NCI-H1048 (cell line): ENCODE measurements around the gene CABLES1.

Experiments used
- DNase-seq: peaks from one replicate; lab custom pipeline; 2025; lab: John Stamatoyannopoulos, UW

CABLES1 gene

DNA sequence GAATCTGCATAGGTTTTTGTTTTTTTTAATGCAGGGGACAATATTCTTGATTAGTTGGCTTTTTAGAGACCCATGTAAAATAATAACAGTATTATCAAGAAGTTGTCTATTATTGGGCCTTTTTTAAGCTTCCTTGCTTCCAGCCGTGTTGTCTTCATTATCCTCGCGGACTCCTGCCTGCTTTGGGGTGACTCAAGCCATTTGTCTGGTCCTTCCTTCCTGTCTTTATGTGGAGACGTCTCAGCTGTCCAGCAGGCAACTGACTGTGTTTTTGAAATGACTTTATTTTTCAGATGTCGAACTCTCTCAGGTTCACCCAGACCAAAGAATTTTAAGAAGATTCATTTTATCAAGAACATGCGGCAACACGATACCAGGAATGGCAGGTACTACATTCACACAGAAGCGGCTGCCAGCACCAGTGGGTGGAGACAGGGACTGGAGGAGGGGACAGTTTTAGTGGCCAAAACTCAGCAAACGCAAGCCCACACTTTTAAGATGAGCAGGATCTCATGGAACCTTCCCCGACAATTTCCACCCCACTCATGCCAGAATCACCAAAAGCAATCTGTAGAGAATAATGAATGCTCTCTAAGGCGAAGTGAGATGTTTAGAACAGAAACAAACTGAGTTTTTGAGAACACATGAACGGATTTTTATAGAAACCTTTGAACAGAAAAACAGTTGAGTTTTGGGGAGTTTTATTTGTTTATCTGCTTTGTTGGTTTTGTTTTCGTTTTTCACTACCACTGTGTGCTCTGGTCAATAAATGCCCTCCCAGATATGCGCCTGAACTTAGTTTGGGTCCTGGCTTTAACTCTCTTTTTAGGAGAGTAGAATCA lies 59.1 kb downstream of the CABLES1 start:
- DNase-seq = no peak

DNA sequence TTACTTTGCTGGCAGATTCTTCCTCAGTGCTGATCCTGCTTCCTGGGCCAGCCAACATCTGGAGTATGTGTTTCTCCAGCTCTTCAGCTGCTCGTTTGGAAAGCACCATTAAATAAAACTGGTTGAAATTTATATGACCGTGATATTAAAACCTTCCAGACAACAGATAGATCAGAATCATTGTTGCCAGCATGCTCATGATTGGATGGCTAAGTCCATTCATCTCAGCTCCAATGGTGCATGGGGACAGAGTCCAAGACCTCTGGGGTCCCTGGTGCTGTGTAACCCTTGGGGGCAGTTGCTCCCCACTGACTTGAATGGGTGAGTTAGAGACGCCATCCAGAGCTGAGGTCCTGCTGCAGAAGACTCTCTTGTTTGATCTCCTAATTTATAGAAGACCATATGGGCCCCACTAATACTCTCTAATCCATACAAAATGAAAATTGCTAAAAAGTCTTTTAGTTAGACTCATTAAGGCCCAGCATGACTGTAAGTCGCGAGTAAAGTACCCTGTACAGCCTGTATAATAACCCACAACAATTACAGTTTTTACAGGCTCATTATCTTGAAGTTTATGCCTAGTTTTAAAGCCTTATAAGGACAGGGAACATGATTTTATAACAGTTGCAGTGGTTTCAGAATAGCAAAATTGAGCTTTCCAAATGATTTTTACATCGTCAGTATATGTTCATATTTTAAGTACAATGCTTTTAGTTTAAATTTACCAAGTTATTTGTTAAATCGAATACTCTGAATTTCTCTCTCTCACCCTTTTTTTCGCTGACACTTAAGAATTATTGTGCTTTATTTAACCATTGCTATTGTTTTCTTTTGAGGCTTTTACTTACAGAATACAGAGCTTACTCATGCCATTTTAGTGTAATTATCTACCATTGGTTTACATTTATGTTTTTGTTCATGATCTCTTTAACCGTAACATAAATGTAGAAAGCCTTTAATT lies 60.0 kb downstream of the CABLES1 start:
- DNase-seq = no peak

DNA sequence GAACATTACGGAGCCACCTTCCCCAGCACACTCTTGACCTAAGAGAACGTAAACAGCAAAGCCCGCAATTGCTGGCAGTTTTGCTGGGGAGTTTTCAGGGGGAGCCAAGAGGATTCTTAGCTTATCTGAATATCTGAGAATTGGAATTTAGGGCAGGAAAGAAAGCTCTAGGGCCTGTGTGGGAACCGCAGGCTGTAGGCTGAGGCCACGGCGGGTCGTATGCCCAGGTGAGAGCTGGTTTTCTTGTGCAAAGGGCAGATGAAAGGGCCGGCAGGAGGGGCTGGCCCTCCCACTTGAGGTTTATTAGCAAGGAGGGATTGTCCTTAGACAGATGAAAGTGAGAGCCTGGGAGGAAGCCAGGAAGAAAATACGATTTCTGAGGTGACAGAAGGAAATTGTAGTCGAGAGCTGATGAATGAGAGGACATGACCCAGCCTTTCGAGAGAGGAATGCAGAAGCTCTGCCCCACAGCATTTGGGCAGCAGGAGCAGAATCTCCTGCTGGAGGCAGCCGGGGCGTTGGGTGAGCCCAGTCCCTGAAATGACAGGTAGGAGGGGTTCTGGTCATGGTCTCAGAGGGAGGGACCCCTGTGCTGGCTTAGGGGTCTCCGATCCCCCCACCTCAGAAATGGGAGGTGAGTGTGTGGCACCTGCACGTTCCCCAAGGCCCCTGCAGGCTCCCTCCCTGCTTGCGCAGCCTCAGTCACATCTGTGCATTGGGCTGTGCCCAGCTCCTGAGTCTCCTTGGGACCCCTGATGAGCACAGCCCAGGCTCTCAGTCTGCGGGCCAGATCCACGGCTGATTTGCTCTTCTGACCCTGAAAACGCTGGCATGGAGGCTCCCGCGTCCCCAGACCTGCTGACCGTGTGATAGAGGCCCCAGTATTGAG lies 61.1 kb downstream of the CABLES1 start:
- no peak for DNase-seq

DNA sequence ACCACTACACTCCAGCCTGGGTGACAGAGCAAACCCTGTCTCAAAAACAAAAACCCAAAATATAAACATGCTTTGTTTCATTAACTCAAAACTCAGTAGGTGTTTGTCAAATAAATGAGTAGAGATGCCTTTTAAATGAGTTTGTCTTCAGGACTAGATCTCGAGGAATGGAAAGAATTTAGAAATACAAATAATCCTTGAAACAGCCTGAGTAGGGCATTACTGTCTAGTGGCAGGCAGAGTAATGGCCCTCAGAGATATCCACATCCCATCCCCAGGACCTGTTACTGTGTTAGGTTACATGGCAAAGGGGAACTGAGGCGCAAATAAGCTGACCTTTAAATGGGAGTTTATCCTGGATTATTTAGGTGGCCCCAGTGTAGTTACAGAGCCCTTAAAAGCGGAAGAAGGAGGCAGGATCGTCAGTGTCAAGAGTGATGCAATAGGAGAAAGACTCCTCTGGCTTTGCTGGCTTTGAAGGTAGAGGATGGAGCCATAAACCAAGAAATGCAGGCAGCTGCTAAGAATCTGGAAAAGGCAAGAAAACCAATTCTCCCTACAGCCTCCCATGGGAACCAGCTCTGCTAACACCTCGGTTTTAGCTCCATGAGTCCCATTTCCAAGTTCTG lies 63.0 kb downstream of the CABLES1 start:
- no peak for DNase-seq

DNA sequence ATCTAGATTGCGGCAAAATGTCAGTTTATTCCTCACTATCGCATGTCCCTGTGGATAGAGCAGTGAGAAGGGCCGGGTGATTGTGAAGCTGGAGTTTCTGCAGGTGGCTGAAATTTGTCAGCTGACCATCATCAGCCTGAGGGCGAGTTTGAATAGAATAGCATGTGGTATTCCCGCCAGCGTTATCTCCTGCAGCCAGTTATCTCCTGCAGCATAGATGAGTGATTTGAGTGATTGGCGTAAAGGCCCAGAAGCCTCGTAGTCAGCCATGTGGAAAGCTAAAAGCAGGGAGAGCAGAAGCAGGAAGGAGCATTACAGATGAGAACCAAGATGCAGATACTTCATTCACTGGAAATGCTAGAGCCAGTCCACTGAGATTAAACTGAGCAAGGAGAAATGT lies 65.5 kb downstream of the CABLES1 start:
- no peak for DNase-seq

DNA sequence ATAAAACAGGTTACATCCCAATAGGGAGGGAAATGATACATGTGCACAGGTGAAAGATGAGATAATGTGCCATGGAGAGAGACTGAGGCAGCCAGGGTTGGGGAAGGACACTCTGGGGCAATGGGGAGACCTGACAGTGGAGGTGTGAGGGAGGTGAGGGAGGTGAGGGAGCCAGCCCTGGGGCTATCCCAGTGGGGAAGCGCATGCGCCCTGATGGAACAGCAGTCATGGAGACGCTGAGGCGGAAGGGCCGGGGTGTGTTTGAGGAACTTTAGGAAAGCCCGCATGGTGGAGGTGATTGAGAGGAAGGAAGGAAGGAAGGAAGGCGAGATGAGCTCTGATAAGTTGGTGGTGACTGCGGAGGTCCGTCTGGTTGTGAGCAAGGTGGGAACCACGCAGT lies 66.5 kb downstream of the CABLES1 start:
- no peak for DNase-seq

DNA sequence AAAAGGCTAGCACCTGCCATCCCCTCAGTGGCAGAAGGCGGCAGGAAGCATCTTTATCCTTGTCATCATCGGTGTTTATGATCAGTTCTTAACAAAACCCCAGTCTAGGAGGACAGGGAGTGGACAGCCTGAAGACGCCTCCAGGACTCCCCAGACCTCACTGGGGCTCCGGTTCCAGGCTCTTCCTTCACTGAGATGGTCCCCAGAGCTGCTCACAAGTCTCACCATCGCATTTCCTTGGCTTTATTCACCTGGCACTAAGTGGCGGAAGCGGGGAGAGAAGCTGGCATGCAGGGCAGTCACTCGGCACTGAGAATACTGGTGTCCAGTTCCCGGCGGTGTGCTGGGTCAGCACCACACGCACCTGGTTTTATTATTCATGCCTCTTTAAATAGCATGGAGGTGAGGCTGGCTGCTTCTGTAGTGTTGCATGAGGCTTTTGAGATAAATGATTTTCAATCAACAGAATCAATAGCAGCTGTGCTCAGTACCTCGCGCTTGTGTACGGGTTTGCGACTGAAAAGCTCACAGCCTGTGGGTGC lies 68.7 kb downstream of the CABLES1 start:
- DNase-seq = no peak

DNA sequence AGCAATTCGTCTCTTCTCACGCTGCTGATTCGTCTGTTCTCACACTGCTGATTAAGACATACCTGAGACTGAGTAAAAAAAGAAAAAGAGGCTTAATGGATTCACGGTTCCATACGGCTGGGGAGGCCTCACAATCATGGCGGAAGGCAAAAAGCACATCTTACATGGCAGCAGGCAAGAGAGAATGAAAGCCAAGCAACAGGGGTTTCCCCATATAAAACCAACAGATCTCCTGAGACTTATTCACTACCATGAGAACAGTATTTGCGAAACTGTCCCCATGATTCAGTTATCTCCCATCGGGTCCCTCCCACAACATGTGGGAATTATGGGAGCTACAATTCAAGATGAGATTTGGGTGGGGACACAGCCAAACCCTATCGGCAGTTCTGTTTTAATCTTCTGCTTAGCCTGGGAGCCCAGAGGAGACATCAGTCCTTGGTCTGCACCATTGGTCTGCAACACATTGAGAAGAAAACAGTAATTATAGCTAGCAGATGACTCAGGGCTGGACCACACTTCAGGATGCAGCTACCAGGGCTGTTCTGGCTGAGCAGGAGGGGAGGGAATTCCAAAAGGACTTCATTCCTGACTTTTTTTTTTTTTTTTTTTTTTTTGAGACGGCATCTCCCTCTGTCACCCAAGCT lies 69.4 kb downstream of the CABLES1 start:
- no peak for DNase-seq

DNA sequence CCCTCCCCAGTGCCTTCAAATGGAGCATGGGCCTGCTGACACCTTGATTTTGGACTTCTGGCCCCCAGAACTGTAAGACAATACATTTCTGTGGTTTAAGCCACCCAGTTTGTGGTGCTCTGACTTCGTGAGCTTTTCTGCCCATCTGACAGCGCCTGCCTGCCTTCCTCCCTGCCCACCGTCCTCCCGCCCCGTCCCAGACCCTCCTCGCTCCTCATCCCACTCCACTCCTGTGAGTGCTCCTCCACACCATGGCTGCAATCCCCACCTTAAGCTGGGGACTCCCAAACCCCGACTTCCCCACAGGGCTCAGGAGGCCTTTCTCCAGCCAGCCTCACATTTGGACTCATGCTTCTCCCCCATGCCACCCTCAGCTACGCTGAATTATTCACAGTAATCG lies 70.7 kb downstream of the CABLES1 start:
- no peak for DNase-seq

DNA sequence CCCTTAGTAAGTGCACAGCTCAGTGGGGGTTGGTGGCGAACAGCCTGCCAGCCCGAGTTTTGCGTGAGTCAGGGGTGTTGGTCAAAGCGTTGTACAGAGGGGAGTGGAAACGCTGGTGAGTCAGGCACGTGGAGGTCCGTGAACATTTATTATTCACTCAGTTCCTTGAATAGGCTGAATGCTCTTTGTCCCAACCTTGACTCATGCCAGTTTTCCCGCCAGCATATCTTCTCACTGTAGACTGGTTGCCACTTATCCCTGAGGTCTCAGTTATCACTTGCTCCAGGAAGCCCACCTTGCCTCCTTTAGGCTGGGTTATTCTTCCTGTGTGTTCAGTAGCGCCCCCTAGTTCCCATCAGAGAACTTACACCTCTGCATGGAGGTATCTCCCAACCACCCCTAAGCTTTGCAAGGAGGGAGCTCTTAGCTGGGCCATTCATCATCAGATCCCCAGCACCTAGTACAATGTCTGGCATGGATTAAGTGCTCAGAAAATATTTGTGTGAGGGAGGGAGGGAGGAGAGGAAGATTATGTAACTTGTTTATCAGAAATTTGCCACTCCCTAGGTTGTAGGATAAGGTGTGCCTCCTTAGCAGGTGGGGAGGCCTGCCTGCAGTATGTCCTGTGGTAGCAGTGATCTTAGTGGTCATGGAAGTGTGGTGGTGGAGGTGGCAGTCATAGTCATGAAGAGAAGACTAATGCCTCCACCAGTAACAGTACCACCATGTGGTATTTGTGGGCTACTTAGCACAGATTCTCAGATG lies 72.1 kb downstream of the CABLES1 start:
- DNase-seq = no peak

DNA sequence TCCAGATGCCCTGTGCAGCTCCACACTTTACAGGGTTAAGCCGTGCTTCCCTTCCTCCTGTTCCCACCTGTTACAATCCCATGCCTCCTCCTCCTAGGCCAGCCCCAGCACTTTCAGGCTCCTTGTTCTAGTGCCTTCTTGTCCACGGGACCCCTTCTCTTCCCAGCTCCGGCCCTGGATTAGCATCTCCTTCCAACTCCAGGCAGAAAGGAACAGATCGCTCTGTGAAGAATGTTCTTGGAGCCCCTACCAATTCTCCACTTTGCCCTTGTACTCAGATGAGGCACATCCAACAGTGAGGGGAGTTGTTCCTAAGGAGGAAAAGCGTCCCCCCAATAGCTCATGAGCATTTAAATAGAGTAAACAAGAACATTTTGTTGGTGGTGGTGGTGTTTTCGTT lies 72.7 kb downstream of the CABLES1 start:
- no peak for DNase-seq

DNA sequence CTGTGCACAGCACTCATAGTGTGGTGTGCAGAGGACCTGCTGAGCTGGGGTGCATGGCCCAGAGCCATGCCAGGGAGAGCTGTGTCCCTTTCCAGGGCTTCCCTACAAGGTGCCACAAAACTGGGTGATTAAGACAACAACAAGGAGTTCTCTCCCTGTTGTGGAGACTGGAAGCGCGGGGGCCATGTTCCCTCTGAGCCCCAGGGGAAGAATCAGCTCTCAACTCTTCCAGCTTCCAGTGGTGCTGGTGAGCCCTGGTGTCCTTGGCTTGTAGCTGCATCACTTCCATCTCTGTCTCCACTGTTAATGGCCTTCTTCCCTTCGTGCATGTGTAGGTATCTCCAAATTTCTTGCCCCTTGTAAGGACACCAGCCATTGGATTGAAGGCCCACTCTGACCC lies 73.3 kb downstream of the CABLES1 start:
- no peak for DNase-seq

DNA sequence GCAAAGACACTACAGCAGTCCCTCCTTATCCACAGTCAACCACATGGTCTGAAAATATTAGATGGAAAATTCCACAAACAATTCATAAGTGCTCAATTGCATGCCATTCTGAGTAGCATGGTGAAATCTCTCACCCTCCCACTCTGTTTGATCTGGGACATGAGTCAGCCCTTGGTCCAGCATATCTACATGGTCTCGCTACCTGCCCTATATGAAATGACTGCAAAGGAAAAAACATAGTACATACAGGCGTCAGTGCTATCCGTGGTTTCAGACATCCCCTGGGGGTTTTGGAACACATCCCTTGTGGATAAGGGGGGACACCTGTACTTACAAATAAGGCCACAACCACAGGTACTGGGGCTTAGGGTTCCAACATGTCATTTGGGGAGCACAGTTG lies 73.7 kb downstream of the CABLES1 start:
- no peak for DNase-seq

DNA sequence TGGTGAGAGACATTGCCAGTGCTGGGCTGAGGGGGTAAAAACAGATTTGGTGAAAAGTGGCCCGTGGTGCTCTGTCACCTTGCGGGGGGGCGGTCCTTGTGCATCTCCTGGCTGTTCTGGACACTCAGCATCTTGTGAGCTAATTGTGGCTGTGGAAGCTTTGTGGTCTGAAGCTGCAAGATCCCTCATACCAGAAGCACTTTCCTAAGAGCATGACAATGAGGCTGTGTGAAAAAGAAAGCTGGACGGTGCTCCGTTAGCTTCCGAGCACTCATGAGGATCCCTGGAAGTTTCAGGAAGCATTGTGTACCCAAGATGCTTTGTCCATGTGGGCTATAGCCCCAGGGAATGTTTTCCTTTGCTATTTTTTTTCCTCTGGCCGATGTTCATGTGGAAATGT lies 74.5 kb downstream of the CABLES1 start:
- no peak for DNase-seq

DNA sequence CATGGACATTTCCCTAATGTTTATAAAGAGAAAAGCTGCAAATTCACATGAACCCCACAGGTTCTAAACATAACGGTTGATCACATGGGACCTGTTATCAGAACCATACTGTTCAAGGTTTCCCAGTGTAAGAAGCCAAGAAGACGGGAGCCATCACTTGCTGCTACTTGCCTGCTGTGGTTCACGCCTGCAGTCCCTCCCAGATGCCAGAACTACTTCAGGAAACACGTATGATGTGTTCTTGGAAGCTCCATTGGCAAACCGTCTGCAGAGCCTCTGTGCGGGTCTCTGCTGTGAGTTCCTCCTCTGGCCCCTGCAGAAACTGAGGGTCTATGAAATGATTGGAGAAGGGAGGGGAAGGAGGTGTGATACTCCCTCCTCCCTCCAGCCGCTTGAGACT lies 75.2 kb downstream of the CABLES1 start:
- no peak for DNase-seq

DNA sequence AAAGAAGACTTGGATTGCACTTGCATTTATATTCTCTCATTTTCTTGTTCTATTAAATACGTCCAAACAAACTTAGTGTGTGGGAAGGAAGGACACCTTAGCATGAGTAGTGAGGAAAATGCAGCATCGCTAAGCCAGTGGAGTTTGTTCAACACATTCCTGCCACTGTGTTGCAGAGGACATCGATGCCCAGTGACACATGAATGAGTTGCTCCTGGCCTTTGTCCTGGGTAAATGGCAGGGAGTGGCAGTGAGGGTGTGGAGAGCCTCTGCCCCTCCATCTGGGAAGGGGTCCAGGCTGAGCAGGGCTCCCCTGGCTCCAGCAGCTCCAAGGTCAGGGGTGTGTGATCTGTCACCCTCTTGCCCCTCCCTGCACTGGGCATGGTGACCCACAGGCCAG lies 75.9 kb downstream of the CABLES1 start:
- DNase-seq = no peak

DNA sequence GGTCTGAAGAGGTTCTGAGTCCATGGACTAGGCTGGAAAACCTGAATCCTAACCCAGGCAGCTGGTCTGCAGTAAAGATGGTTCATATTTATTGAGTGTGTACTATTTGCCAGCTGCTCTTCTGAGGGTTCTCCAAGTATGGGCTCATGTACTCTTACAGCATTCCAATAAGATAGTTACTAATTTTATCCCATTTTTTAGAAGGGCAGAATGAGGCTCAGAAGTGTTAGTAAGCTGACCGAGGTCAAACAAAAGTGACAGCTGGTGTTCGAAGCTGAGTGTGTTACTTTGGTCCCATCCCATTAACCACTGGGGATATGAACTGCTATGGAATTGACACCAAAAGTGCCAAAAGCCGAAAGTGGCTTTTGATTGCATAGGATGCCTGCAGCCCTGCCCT lies 76.9 kb downstream of the CABLES1 start:
- DNase-seq = no peak

DNA sequence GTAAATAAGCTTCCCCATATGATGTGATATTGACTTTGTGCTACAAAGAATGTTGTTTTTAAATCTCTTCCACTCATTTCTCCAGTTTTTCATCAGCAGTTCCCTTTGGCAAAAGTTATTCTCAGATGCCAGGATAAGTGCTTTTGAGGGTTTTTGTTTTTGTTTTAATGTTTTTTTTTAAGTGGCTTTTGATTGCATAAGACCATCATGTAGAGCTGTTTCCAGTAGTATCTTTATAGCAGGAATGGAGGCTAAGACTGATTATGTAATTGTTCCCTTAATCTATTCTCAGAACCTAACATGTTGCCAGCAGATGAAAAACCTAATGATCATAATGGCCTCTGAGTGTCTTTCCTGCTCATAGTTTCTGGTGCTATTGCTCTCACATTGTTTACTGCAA lies 77.9 kb downstream of the CABLES1 start:
- DNase-seq = no peak

DNA sequence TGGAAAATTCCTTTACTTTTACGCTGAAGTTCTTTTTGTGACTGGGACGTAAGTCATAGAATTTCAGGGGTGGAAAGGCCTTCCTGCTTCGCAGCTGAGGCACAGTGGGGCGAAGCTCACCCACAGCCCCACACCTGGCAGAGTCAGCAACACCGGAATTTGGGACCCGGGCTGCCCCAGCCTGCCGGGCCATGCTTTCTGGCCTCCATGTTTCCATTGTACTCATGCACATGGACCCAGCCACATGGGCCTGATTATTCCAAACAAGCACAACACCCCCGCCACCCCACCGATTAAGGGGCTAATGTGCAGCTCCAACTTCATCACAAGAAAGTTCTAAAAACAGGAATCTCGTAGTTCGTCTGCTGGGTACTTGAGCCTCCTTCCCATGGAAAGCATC lies 82.5 kb downstream of the CABLES1 start:
- no peak for DNase-seq

DNA sequence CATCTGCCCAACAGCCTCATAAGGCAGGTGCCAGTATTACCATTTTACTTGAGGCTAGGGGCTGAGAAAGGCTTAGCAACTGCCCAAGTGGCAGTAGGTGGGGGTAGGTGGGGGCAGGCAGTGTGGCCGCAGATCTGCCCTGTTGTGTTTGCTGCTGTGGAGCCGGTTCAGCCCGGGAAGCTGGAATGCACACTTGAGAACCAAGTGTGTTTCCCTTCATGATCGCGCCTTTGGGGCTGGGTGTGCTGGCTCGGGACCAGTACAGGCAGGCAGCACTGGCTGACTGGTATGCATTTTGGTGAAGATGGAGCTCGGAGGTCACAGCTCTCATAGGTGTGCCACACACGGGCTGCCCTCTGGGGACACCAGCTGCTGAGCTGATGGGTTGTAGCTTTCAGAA lies 85.1 kb downstream of the CABLES1 start:
- no peak for DNase-seq
